GM19240 (cell line): ENCODE data around the gene ARSH.
"Not testable (repeated sequence)": the region's sequence is repeated elsewhere in the genome, so short reads cannot be mapped to it uniquely, and the experiment has no call there.

Experiments used
- DNase-seq: peaks from one replicate; pipeline ENCODE4 v3.0.0; 2011; ENCODE audit warnings: low spot score; ENCODE audit not compliant: insufficient read length

Gene ARSH

DNA sequence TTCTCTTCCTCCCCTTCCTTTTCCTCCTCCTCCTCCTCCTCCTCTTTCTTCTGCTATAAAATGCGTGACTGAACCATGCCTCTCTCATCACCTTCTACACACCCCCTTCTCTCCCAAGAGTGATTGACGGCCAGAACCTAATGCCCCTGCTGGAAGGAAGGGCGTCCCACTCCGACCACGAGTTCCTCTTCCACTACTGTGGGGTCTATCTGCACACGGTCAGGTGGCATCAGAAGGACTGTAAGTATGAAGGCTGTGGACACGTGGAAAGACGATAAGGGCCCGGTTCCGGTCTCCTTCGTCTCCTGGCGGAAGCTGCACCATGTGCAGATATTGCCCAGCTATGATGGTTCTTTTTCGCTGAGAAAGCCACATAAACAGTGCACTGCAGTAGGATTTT lies 22.8 kb downstream of the ARSH start:
- DNase-seq, result no peak

DNA sequence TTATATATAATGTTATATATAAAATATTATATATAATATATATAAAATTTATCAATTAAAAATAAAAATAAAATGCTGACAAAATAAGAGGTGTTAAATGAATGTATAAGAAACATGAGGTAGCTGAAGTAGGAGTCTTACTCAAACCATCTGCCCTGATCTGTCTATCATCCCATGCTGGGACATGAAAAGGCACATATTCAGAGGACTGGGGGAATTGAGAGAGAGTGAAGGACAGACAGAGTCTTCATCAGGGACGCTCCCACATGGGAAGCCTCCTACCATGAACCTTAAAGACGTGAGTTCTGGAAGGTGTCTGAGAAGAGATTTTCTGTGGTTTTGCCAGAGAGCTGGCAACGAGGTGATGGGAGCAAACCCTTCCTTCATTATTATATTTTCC lies 30.9 kb downstream of the ARSH start:
- no peak for DNase-seq

DNA sequence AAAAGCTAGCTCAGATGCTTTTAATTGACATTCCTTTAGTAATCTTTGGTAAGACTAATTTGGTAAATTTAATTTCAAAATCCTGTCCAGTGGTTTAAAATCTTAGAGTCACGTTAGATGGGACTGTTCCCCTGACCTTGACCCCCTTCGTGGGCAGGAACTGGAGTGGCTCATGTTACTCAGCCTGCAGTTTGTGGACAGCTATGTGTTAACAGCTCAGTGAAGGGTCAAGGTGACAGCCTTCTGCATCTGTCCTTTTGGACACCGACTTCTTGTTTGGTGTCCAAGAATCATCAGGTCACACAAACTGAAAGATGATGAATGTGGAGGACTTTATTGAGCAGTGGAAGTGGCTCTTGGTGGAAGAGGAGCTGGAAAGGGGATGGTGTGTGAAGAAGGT lies 37.9 kb downstream of the ARSH start:
- no peak for DNase-seq

DNA sequence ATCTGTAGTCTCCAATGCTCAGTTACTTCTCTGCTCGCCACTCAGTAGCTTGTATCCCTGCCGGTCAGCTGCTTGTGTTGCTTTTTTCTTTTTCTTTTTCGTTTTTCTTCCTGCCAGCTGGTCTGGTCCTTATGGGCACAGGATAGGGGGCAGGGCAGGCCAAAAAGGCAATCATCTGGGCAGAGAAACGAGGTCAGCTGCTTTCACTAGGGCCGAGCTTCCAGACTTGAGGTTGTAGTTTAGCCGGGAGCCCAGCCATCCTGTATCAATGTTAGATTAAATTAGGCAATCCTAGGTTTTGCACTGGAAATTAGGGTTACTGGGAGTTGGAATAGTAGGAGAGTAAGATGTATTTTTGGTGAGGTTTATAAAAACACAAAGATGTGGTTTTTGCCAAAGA lies 38.3 kb downstream of the ARSH start:
- DNase-seq, result no peak

DNA sequence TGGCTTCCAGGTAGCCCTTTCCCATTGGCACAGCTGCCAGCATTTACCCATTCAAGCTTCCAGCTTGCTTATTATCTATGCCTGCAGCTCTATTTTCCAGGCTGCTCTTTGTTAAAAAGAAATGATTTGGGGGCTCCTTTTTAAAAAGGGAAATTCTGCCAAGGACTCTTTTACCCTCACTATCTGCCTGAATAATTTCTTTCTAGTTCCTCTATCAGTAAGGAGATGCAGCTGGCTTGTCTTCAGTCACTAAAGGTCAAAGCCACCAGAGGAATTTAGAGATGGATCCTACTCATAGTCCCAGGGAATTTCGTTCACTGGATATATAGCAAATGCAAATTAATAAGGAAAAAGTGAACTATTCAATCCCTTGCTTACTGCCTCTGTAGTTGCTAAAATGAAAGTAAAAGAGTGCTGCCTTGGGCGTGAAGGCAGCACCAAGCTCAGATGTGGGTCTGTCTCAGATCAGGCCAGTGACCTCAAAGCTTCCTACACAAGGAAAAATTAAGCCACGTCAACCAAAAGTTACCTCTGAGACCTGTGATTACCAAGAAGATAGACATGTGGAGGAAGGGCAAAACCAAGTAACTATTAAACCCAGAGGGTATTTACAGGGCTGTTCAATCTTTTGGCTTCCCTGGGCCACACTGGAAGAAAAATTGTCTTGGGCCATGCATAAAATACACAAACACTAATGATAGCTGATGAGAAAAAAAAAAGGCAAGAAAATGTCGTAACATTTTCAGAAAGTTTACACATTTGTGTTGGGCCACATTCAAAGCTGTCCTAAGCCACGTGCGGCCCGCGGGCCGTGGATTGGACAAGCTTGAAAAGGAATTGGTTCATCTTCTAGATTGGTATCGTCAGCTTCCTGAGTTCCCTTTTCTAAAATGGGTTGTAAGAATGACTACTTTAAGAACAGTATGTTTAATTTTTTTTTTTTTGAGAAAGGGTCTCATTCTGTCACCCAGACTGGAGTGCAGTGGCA lies 40.2 kb downstream of the ARSH start:
- DNase-seq, result no peak

DNA sequence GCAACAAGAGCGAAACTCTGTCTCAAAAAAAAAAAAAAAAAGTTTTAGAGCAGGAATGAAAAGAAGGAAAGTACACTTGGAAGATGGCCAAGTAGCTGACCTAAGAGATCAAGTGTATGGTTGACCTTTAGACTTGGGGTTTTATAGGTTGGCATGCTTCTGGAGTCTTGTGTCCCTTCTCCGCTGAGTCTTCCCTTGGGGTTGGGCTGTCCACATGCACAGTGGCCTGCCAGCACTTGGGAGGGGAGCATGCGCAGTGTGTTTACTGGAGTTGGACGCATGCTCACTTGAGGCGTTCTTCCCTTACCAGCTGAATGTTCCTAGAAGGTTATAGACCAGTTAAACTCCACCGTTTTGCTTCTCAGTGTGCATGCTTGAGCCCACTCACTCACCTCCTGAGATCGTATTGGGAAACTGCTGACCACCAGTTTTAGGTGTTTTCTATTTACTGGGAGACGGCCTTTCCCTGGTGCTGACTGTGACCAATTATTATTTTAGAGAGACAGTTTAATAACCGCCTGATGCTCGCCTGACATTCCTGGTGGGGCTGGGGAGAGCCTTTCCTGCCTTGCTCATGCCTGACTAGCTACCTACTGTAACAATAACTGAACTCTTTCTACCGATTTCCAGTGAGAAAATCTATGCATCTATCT lies 44.3 kb downstream of the ARSH start:
- DNase-seq, result not testable (repeated sequence)

DNA sequence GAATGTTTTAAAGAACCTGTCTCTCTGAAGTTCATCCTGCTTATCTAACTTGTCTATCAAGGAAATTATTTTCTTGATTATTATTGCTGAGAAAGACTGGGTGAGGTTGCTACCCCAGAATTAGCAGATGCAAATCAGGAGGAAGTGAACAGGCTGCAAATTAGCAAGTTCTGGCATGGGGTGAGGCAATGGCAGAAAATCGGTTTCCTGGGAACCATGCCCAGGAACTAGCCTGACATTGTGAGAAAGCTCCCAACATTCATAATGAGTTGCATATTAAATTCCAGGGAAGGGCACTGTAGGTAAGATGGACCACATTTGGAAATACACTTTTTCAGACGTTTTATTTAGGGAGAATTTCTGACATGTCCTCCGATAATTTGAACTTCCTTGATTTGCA lies 46.5 kb downstream of the ARSH start:
- DNase-seq, result no peak

DNA sequence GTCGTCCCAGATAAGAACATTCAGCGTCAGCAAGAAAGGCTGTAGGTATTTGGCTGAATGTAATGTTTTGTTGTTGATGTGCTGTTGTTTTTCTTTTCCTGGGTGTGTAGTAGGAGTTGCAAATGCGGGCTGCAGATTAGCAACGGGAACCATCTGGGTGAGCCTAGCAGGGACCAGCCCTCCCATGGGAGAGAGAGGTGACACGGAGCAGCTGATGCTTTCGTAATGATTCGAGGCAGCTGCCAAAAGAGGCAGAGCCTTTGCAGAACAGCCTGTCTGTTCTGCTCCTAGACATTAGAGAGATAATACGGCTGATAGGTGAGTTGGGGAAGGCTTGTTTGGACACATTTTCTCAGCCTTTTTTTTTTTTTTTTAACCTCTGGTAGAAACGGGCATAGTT lies 60.2 kb downstream of the ARSH start:
- DNase-seq, result no peak

DNA sequence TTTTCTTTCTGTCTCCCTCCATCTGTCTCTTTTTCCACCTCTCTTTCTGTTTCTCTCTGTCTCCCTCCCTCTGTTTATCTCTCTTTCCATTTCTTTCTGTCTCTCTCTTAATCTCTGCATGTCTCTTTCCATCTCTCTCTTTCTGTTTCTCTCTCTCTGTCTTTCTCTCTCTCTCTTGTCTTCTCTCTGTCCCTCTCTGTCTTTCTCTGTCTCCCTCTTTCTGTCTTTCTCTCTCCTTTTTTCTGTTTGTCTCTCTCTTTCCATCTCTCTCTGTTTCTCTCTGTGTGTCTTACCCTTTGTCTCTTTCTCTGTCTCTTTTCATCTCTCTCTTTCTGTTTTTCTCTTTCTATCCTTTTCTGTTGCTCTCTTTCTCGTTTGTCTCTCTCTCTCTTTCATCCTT lies 69.6 kb downstream of the ARSH start:
- no peak for DNase-seq

DNA sequence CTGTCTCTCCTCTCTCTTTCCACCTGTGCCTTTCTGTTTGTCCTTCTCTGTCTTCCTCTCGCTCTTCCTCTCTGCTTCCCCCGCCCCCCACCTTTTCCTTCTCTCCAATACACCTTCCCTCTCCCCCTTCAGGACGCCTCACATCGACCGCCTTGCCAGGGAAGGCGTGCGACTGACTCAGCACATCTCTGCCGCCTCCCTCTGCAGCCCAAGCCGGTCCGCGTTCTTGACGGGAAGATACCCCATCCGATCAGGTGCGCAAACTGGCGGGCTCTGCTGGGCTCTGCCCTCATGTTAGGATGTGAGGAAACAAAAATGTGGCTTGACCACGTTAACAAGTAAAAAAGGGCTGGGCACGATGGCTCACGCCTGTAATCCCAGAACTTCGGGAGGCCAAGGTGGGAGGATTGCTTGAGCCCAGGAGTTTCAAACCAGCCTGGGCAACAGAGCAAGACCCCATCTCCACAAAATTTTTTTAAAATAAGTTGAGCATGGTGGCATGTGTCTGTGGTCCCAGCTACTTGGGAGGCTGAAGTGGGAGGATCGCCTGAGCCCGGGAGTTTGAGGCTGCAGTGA lies 70.2 kb downstream of the ARSH start:
- no peak for DNase-seq
